Measurements from ENCODE around the gene BCAS3. TPM values are rescaled to one million over a fixed set of nuclear protein-coding genes. Genes with fewer than 3 reads are reported as not detected.

The BCAS3 gene
- polyA plus RNA-seq, 3 donors from 2014 or later, result 26.3 to 53.8 (median 50.1) TPM

GRCh38 chr17:61322325-61323002 is 644.8 kb downstream of the BCAS3 start:
- Mint-ChIP-seq H3K27me3 (ENCODE audit: low read depth in 3 of 3) (peaks cover 2 to 5% (median 3%) of the 10 kb centered on the region in 3 donors), H3K4me3 (no peak overlapping the region), H3K27ac (peak overlapping the region in 2 of 6 donors; percentile 11 to 18), H3K36me3 (no peaks in the 10 kb centered on the region), H3K9me3 (no peaks in the 10 kb centered on the region), H3K4me1 (peaks cover 2 to 6% of the 10 kb centered on the region in 2 donors)
- DNase-seq, result no peak

- Mint-ChIP-seq H3K27me3 (ENCODE audit: low read depth in 3 of 3) (peaks cover 2 to 5% (median 3%) of the 10 kb centered on the region in 3 donors), H3K4me3 (no peak overlapping the region), H3K4me1 (peaks cover 2 to 6% of the 10 kb centered on the region in 2 donors), H3K9me3 (no peaks in the 10 kb centered on the region), H3K27ac (no peak overlapping the region), H3K36me3 (no peaks in the 10 kb centered on the region)
- DNase-seq, result no peak
Observed at GRCh38 chr17:61323003-61323908, 645.6 kb downstream of the BCAS3 start.

- Mint-ChIP-seq H3K4me3 (no peak overlapping the region), H3K4me1 (peaks cover 2 to 6% of the 10 kb centered on the region in 2 donors), H3K36me3 (no peaks in the 10 kb centered on the region), H3K27me3 (ENCODE audit: low read depth in 3 of 3) (peaks cover 2 to 3% (median 2%) of the 10 kb centered on the region in 3 donors), H3K27ac (no peak overlapping the region), H3K9me3 (no peaks in the 10 kb centered on the region)
- no peak for DNase-seq
Observed at GRCh38 chr17:61323909-61324868, 646.5 kb downstream of the BCAS3 start.

GRCh38 chr17:61324950-61325349 is 647.3 kb downstream of the BCAS3 start:
- Mint-ChIP-seq H3K27me3 (ENCODE audit: low read depth in 3 of 3) (peaks cover 2 to 3% (median 2%) of the 10 kb centered on the region in 3 donors), H3K27ac (no peak overlapping the region), H3K4me3 (no peak overlapping the region), H3K4me1 (peaks cover 2 to 6% of the 10 kb centered on the region in 2 donors), H3K36me3 (no peaks in the 10 kb centered on the region), H3K9me3 (no peaks in the 10 kb centered on the region)
- no peak for DNase-seq

- no peak overlapping the region for H3K4me3 Mint-ChIP-seq
- H3K27me3 Mint-ChIP-seq (ENCODE audit: low read depth in 3 of 3), result peaks cover 2 to 3% (median 2%) of the 10 kb centered on the region in 3 donors
- no peaks in the 10 kb centered on the region for H3K36me3 Mint-ChIP-seq
- H3K9me3 Mint-ChIP-seq, result no peaks in the 10 kb centered on the region
- DNase-seq, result no peak
- no peak overlapping the region for H3K27ac Mint-ChIP-seq
- peaks cover 2 to 6% of the 10 kb centered on the region in 2 donors for H3K4me1 Mint-ChIP-seq
Observed at GRCh38 chr17:61325382-61326073, 647.9 kb downstream of the BCAS3 start.

GRCh38 chr17:61326330-61326729 is 648.7 kb downstream of the BCAS3 start:
- no peak overlapping the region for H3K27ac Mint-ChIP-seq
- peaks cover 2 to 3% (median 2%) of the 10 kb centered on the region in 3 donors for H3K27me3 Mint-ChIP-seq (ENCODE audit: low read depth in 3 of 3)
- no peaks in the 10 kb centered on the region for H3K36me3 Mint-ChIP-seq
- H3K4me3 Mint-ChIP-seq, result no peak overlapping the region
- H3K4me1 Mint-ChIP-seq, result peaks cover 2 to 6% of the 10 kb centered on the region in 2 donors
- no peaks in the 10 kb centered on the region for H3K9me3 Mint-ChIP-seq
- DNase-seq, result no peak

- Mint-ChIP-seq H3K36me3 (no peaks in the 10 kb centered on the region), H3K27ac (no peak overlapping the region), H3K27me3 (ENCODE audit: low read depth in 3 of 3) (peaks cover 0 to 3% (median 2%) of the 10 kb centered on the region in 3 donors), H3K9me3 (no peaks in the 10 kb centered on the region), H3K4me1 (no peaks in the 10 kb centered on the region), H3K4me3 (no peak overlapping the region)
- no peak for DNase-seq
Observed at GRCh38 chr17:61328351-61328750, 650.7 kb downstream of the BCAS3 start.

- Mint-ChIP-seq H3K27ac (no peak overlapping the region), H3K4me1 (no peaks in the 10 kb centered on the region), H3K36me3 (no peaks in the 10 kb centered on the region), H3K27me3 (ENCODE audit: low read depth in 3 of 3) (peaks cover 0 to 2% (median 0%) of the 10 kb centered on the region in 3 donors), H3K4me3 (no peak overlapping the region), H3K9me3 (no peaks in the 10 kb centered on the region)
- DNase-seq, result no peak
Observed at GRCh38 chr17:61330174-61331150, 652.8 kb downstream of the BCAS3 start.

- no peaks in the 10 kb centered on the region for H3K4me1 Mint-ChIP-seq
- H3K4me3 Mint-ChIP-seq, result no peak overlapping the region
- no peaks in the 10 kb centered on the region for H3K36me3 Mint-ChIP-seq
- no peaks in the 10 kb centered on the region for H3K9me3 Mint-ChIP-seq
- no peak overlapping the region for H3K27ac Mint-ChIP-seq
- DNase-seq, result no peak
- peaks cover 0 to 2% (median 0%) of the 10 kb centered on the region in 3 donors for H3K27me3 Mint-ChIP-seq (ENCODE audit: low read depth in 3 of 3)
Observed at GRCh38 chr17:61331178-61331577, 653.5 kb downstream of the BCAS3 start.

- Mint-ChIP-seq H3K36me3 (no peaks in the 10 kb centered on the region), H3K9me3 (no peaks in the 10 kb centered on the region), H3K4me3 (no peak overlapping the region), H3K4me1 (no peaks in the 10 kb centered on the region), H3K27ac (no peak overlapping the region), H3K27me3 (ENCODE audit: low read depth in 3 of 3) (peaks cover 0 to 2% (median 0%) of the 10 kb centered on the region in 3 donors)
- DNase-seq, result no peak
Observed at GRCh38 chr17:61331886-61332285, 654.2 kb downstream of the BCAS3 start.

- H3K27me3 Mint-ChIP-seq (ENCODE audit: low read depth in 3 of 3), result peaks cover 0 to 2% (median 0%) of the 10 kb centered on the region in 3 donors
- no peak overlapping the region for H3K4me3 Mint-ChIP-seq
- H3K4me1 Mint-ChIP-seq, result no peaks in the 10 kb centered on the region
- no peaks in the 10 kb centered on the region for H3K9me3 Mint-ChIP-seq
- H3K27ac Mint-ChIP-seq, result no peak overlapping the region
- DNase-seq, result no peak
- H3K36me3 Mint-ChIP-seq, result no peaks in the 10 kb centered on the region
Observed at GRCh38 chr17:61333136-61333535, 655.5 kb downstream of the BCAS3 start.

- H3K27ac Mint-ChIP-seq, result no peak overlapping the region
- no peaks in the 10 kb centered on the region for H3K9me3 Mint-ChIP-seq
- no peak overlapping the region for H3K4me3 Mint-ChIP-seq
- DNase-seq, result no peak
- no peaks in the 10 kb centered on the region for H3K4me1 Mint-ChIP-seq
- H3K27me3 Mint-ChIP-seq (ENCODE audit: low read depth in 3 of 3), result peaks cover 0 to 2% (median 2%) of the 10 kb centered on the region in 3 donors
- H3K36me3 Mint-ChIP-seq, result no peaks in the 10 kb centered on the region
Observed at GRCh38 chr17:61334673-61335072, 657.0 kb downstream of the BCAS3 start.

Data from immature natural killer cell (primary cell).